Activated CD8-positive, alpha-beta T cell treated with anti-CD3 and anti-CD28 coated beads, Interleukin-2, amount 10 ng/mL, durations not matched to agents 7 days and 5 days (primary cell): ENCODE results near the gene ACER3. TPM values are rescaled to one million over a fixed set of nuclear protein-coding genes. Genes with fewer than 3 reads are reported as not detected.
A peak's percentile ranks its signal among the peaks of the same experiment; 100 is the strongest.

Source experiments
- ATAC-seq: fragments of 150-1000 bp; cut with Tn5 transposase; one replicate; pipeline ENCODE4 v1.10.0; 2021; ENCODE audit warnings: moderate library complexity
- CTCF ChIA-PET: fragments of 350-600 bp; sonication (Branson Sonifier 250); formaldehyde crosslinking; loops from one replicate; lab custom pipeline; 2021; ENCODE audit warnings: antibody characterized with exemption; lab: Charles Lee
- POLR2A ChIA-PET: fragments of 350-600 bp; sonication (Branson Sonifier 250); formaldehyde crosslinking; loops from one replicate; lab custom pipeline; 2021; ENCODE audit warnings: antibody characterized with exemption; lab: Charles Lee
- DNase-seq: peaks from one replicate; pipeline ENCODE4 v3.0.0-alpha.2; 2020
- H3K27ac Mint-ChIP-seq: one replicate; pipeline ENCODE4 v1.8.0; 2021; ENCODE audit warnings: mild to moderate bottlenecking, mixed read lengths
- H3K27me3 Mint-ChIP-seq: one replicate; pipeline ENCODE4 v1.8.0; 2021; ENCODE audit warnings: low read depth, mixed read lengths
- H3K36me3 Mint-ChIP-seq: one replicate; pipeline ENCODE4 v1.8.0; 2021; ENCODE audit warnings: low read depth, mixed read lengths
- H3K4me1 Mint-ChIP-seq: one replicate; pipeline ENCODE4 v1.8.0; 2021; ENCODE audit warnings: low read depth, mixed read lengths
- H3K4me3 Mint-ChIP-seq: one replicate; pipeline ENCODE4 v1.8.0; 2021; ENCODE audit warnings: mild to moderate bottlenecking, mixed read lengths
- H3K9me3 Mint-ChIP-seq: one replicate; pipeline ENCODE4 v1.8.0; 2022; ENCODE audit warnings: mixed read lengths; ENCODE audit not compliant: insufficient read depth
- total RNA-seq, 2 experiments: library from RNA; stranded (reverse); gene quantifications; one replicate each; pipeline ENCODE4 v1.2.3, GENCODE V29; 2021

Gene ACER3
- total RNA-seq, 2 experiments from 2014 or later: 9.4 to 13.8 TPM

GRCh38 chr11:76977791-76978190 lies 117.1 kb downstream of the ACER3 start:
- no peaks in the 10 kb centered on the region for H3K4me1 Mint-ChIP-seq
- no peak for ATAC-seq
- H3K27ac Mint-ChIP-seq: no peak overlapping the region
- H3K36me3 Mint-ChIP-seq: peaks cover 6% of the 10 kb centered on the region
- no peak overlapping the region for H3K4me3 Mint-ChIP-seq
- ChIA-PET CTCF (no interaction called here), POLR2A (no interaction called here)
- peaks cover 5% of the 10 kb centered on the region for H3K9me3 Mint-ChIP-seq
- H3K27me3 Mint-ChIP-seq: no peaks in the 10 kb centered on the region
- no peak for DNase-seq

GRCh38 chr11:76978239-76978638 lies 117.5 kb downstream of the ACER3 start:
- peaks cover 5% of the 10 kb centered on the region for H3K9me3 Mint-ChIP-seq
- no peak overlapping the region for H3K4me3 Mint-ChIP-seq
- no peaks in the 10 kb centered on the region for H3K4me1 Mint-ChIP-seq
- H3K27ac Mint-ChIP-seq: no peak overlapping the region
- no peak for ATAC-seq
- no peak for DNase-seq
- CTCF ChIA-PET: no interaction called here
- H3K27me3 Mint-ChIP-seq: no peaks in the 10 kb centered on the region
- POLR2A ChIA-PET: no interaction called here
- H3K36me3 Mint-ChIP-seq: peaks cover 6% of the 10 kb centered on the region

GRCh38 chr11:76978818-76979217 lies 118.1 kb downstream of the ACER3 start:
- ChIA-PET CTCF (no interaction called here), POLR2A (no interaction called here)
- peaks cover 6% of the 10 kb centered on the region for H3K36me3 Mint-ChIP-seq
- H3K27ac Mint-ChIP-seq: no peak overlapping the region
- ATAC-seq (no peak), DNase-seq (no peak)
- peaks cover 5% of the 10 kb centered on the region for H3K9me3 Mint-ChIP-seq
- H3K27me3 Mint-ChIP-seq: no peaks in the 10 kb centered on the region
- no peaks in the 10 kb centered on the region for H3K4me1 Mint-ChIP-seq
- H3K4me3 Mint-ChIP-seq: no peak overlapping the region

GRCh38 chr11:76980196-76980595 lies 119.5 kb downstream of the ACER3 start:
- H3K9me3 Mint-ChIP-seq: peaks cover 5% of the 10 kb centered on the region
- no peaks in the 10 kb centered on the region for H3K4me1 Mint-ChIP-seq
- ChIA-PET CTCF (interaction anchor here (0.6 to 0.8 kb wide), 2 partner anchors 61 to 231 kb away, joined by 3 read pairs; no protein-coding TSS in a partner anchor), POLR2A (interaction anchor here (0.7 kb wide), 2 partner anchors 21 to 634 kb away, joined by 3 to 4 read pairs; no protein-coding TSS in a partner anchor)
- no peak for DNase-seq
- H3K27ac Mint-ChIP-seq: no peak overlapping the region
- ATAC-seq: no peak
- no peak overlapping the region for H3K4me3 Mint-ChIP-seq
- H3K27me3 Mint-ChIP-seq: no peaks in the 10 kb centered on the region
- H3K36me3 Mint-ChIP-seq: peaks cover 6% of the 10 kb centered on the region

- ChIA-PET CTCF (no interaction called here), POLR2A (no interaction called here)
- ATAC-seq (no peak), DNase-seq (no peak)
- H3K4me1 Mint-ChIP-seq: no peaks in the 10 kb centered on the region
- H3K27ac Mint-ChIP-seq: no peak overlapping the region
- no peaks in the 10 kb centered on the region for H3K9me3 Mint-ChIP-seq
- H3K27me3 Mint-ChIP-seq: no peaks in the 10 kb centered on the region
- no peaks in the 10 kb centered on the region for H3K36me3 Mint-ChIP-seq
- H3K4me3 Mint-ChIP-seq: no peak overlapping the region
These were observed 124.0 kb downstream of the ACER3 start for GRCh38 chr11:76984743-76985142.

- Mint-ChIP-seq H3K9me3 (no peaks in the 10 kb centered on the region), H3K27me3 (no peaks in the 10 kb centered on the region), H3K4me3 (no peak overlapping the region), H3K27ac (no peak overlapping the region), H3K4me1 (no peaks in the 10 kb centered on the region), H3K36me3 (no peaks in the 10 kb centered on the region)
- DNase-seq (no peak), ATAC-seq (no peak)
- ChIA-PET POLR2A (no interaction called here), CTCF (interaction anchor here (1.7 kb wide), 1 partner anchor 67 kb away, joined by 5 read pairs; no protein-coding TSS in a partner anchor)
These were observed 126.5 kb downstream of the ACER3 start for GRCh38 chr11:76987203-76987602.

GRCh38 chr11:76990628-76991027 lies 129.9 kb downstream of the ACER3 start:
- Mint-ChIP-seq H3K4me1 (no peaks in the 10 kb centered on the region), H3K36me3 (no peaks in the 10 kb centered on the region), H3K9me3 (no peaks in the 10 kb centered on the region), H3K27me3 (no peaks in the 10 kb centered on the region), H3K27ac (no peak overlapping the region), H3K4me3 (no peak overlapping the region)
- ChIA-PET POLR2A (no interaction called here), CTCF (interaction anchor here (1.0 to 1.3 kb wide), 2 partner anchors 55 to 71 kb away, joined by 3 to 6 read pairs; no protein-coding TSS in a partner anchor)
- DNase-seq (no peak), ATAC-seq (no peak)

- peaks cover 9% of the 10 kb centered on the region for H3K4me1 Mint-ChIP-seq
- H3K27ac Mint-ChIP-seq: no peak overlapping the region
- CTCF ChIA-PET: interaction anchor here (0.6 kb wide), 1 partner anchor 75 kb away, joined by 3 read pairs; no protein-coding TSS in a partner anchor
- H3K36me3 Mint-ChIP-seq: peaks cover 3% of the 10 kb centered on the region
- POLR2A ChIA-PET: no interaction called here
- no peak overlapping the region for H3K4me3 Mint-ChIP-seq
- ATAC-seq: no peak
- no peaks in the 10 kb centered on the region for H3K9me3 Mint-ChIP-seq
- no peaks in the 10 kb centered on the region for H3K27me3 Mint-ChIP-seq
- no peak for DNase-seq
These were observed 134.4 kb downstream of the ACER3 start for GRCh38 chr11:76995081-76995576.

GRCh38 chr11:76997512-76997911 lies 136.8 kb downstream of the ACER3 start:
- POLR2A ChIA-PET: no interaction called here
- no peak overlapping the region for H3K4me3 Mint-ChIP-seq
- CTCF ChIA-PET: interaction anchor here (0.9 to 2.4 kb wide), 4 partner anchors 50 to 129 kb away, joined by 3 to 16 read pairs (median 4); no protein-coding TSS in a partner anchor
- H3K9me3 Mint-ChIP-seq: no peaks in the 10 kb centered on the region
- H3K27ac Mint-ChIP-seq: no peak overlapping the region
- ATAC-seq: peak; percentile 74
- H3K4me1 Mint-ChIP-seq: peaks cover 9% of the 10 kb centered on the region
- DNase-seq: peak; percentile 31
- no peaks in the 10 kb centered on the region for H3K27me3 Mint-ChIP-seq
- H3K36me3 Mint-ChIP-seq: peaks cover 3% of the 10 kb centered on the region

- CTCF ChIA-PET: no interaction called here
These were observed 138.9 kb downstream of the ACER3 start for GRCh38 chr11:76999597-76999996.

GRCh38 chr11:77001613-77002012 lies 140.9 kb downstream of the ACER3 start:
- H3K9me3 Mint-ChIP-seq: no peaks in the 10 kb centered on the region
- no peaks in the 10 kb centered on the region for H3K27me3 Mint-ChIP-seq
- ChIA-PET POLR2A (no interaction called here), CTCF (no interaction called here)
- H3K4me1 Mint-ChIP-seq: peaks cover 9% of the 10 kb centered on the region
- DNase-seq (no peak), ATAC-seq (no peak)
- no peak overlapping the region for H3K27ac Mint-ChIP-seq
- H3K4me3 Mint-ChIP-seq: no peak overlapping the region
- peaks cover 5% of the 10 kb centered on the region for H3K36me3 Mint-ChIP-seq

More at GRCh38 chr11:76999597-76999996, 138.9 kb downstream of the ACER3 start:
- POLR2A ChIA-PET: no interaction called here
- DNase-seq (no peak), ATAC-seq (no peak)
- peaks cover 9% of the 10 kb centered on the region for H3K4me1 Mint-ChIP-seq
- H3K36me3 Mint-ChIP-seq: peaks cover 3% of the 10 kb centered on the region
- no peak overlapping the region for H3K4me3 Mint-ChIP-seq
- no peaks in the 10 kb centered on the region for H3K9me3 Mint-ChIP-seq
- H3K27ac Mint-ChIP-seq: no peak overlapping the region
- H3K27me3 Mint-ChIP-seq: no peaks in the 10 kb centered on the region

- CTCF ChIA-PET: no interaction called here
- H3K27me3 Mint-ChIP-seq: no peaks in the 10 kb centered on the region
- H3K9me3 Mint-ChIP-seq: no peaks in the 10 kb centered on the region
- H3K27ac Mint-ChIP-seq: no peak overlapping the region
- peaks cover 5% of the 10 kb centered on the region for H3K36me3 Mint-ChIP-seq
- POLR2A ChIA-PET: no interaction called here
- no peak overlapping the region for H3K4me3 Mint-ChIP-seq
- no peak for ATAC-seq
- peaks cover 5% of the 10 kb centered on the region for H3K4me1 Mint-ChIP-seq
- no peak for DNase-seq
These were observed 142.1 kb downstream of the ACER3 start for GRCh38 chr11:77002776-77003175.
